Activated CD4-positive, alpha-beta T cell treated with anti-CD3 and anti-CD28 coated beads for 36 hours (primary cell): ENCODE data around the gene TRIM46. TPM values are rescaled to one million over a fixed set of nuclear protein-coding genes. Genes with fewer than 3 reads are reported as not detected.
A peak's percentile ranks its signal among the peaks of the same experiment; 100 is the strongest.

Source experiments
- ATAC-seq: fragments of 200-7000 bp; cut with Tn5 transposase; one replicate; pipeline ENCODE4 v1.10.0; 2021; ENCODE audit warnings: mild to moderate bottlenecking, moderate library complexity
- CTCF ChIA-PET: fragments of 350-600 bp; sonication (Branson Sonifier 250); formaldehyde crosslinking; loops from one replicate; lab custom pipeline; 2021; ENCODE audit warnings: antibody characterized with exemption; lab: Charles Lee
- POLR2A ChIA-PET: fragments of 350-600 bp; sonication (Branson Sonifier 250); formaldehyde crosslinking; loops from one replicate; lab custom pipeline; 2021; ENCODE audit warnings: antibody characterized with exemption, inconsistent platforms; lab: Charles Lee
- DNase-seq: peaks from one replicate; pipeline ENCODE4 v3.0.0-alpha.2; 2020
- H3K27ac Mint-ChIP-seq: one replicate; pipeline ENCODE4 v1.8.0; 2021; ENCODE audit warnings: mixed read lengths
- H3K27me3 Mint-ChIP-seq: one replicate; pipeline ENCODE4 v1.8.0; 2021; ENCODE audit warnings: mixed read lengths
- H3K36me3 Mint-ChIP-seq: one replicate; pipeline ENCODE4 v1.8.0; 2021; ENCODE audit warnings: low read depth, mixed read lengths
- H3K4me1 Mint-ChIP-seq: one replicate; pipeline ENCODE4 v1.8.0; 2021; ENCODE audit warnings: mixed read lengths
- H3K4me3 Mint-ChIP-seq: one replicate; pipeline ENCODE4 v1.8.0; 2021; ENCODE audit warnings: mild to moderate bottlenecking, moderate library complexity, mixed read lengths
- H3K9me3 Mint-ChIP-seq: one replicate; pipeline ENCODE4 v1.8.0; 2021; ENCODE audit warnings: low read depth, mixed read lengths
- intact Hi-C, 2 experiments: fragments of 100-400 bp; cut with DNase I in 1 of 2; cut with micrococcal nuclease in 1 of 2; formaldehyde crosslinking; loops; one replicate each; pipeline versions ENCODE4 v1.14.2 to v1.15.1; 2022 to 2024; cut with DNase I, micrococcal nuclease
- total RNA-seq, 2 experiments: library from RNA; stranded (reverse); gene quantifications; one replicate each; pipeline ENCODE4 v1.2.3, GENCODE V29; 2021

The TRIM46 gene
- total RNA-seq, 2 experiments from 2014 or later: 6.3 to 6.9 TPM

DNA sequence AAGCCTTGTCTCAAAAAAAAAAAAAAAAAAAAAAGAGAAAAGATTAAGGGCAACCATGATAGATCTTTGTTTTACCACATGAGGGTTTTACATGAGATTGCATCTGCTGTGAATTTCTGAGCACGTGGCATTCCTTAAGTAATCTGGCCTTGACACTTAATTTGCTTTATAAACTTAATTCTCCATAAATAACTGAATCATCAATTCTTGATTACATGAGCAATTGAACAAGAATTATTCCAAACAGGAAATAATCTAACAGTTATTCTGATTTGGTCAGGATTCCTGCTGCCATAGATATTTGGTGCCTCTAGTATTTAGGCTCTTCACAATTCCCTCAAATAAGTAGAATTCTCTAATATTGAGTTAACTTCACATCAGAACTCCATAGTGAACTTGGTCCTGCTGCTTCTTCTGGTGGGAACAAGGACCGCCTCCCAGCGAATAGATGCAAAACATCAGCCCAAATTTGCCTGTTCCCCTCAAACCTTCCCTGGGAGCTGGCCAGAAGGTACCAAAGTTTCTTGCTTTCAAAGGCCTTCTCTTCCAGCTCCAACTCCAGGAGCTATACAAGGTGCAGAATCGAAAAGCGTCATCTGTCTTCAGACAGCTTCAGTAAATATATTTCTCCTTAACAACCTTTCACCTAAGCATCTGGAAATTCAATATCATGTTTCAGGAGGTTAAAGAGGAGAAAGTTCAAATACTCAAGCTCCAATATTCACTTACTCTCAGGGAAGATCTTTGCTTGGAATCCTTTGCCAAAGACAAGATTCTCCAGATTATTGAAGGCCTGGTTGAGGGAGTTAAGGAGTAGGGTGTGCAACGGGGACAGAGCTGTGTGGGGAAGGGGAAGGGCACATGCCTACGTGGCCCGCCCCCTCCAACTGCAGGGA, 1.6 kb upstream of the TRIM46 start:
- H3K27me3 Mint-ChIP-seq: no peaks in the 10 kb centered on the region
- H3K36me3 Mint-ChIP-seq: peaks cover 33% of the 10 kb centered on the region
- DNase-seq (no peak), ATAC-seq (peak; percentile 27)
- peak overlapping the region; percentile 96 for H3K27ac Mint-ChIP-seq
- intact Hi-C loops: loop anchor here (2.0 to 5.0 kb wide), 5 partner anchors 31 to 190 kb away; partner anchors contain the start of genes ADAM15 (in 1 of the 2), DPM3 (in 1 of the 2), FLAD1 (in 1 of the 2) and ZBTB7B (in 1 of the 2)
- H3K9me3 Mint-ChIP-seq: no peaks in the 10 kb centered on the region
- H3K4me1 Mint-ChIP-seq: peaks cover 59% of the 10 kb centered on the region
- CTCF ChIA-PET: interaction anchor here (0.7 to 6.6 kb wide), 33 partner anchors 11 to 996 kb away, joined by 3 to 75 read pairs (median 6); partner anchors contain the start of genes ADAM15, DPM3, MTX1 and PMVK
- H3K4me3 Mint-ChIP-seq: peak overlapping the region; percentile 98
- POLR2A ChIA-PET: interaction anchor here (0.7 to 2.1 kb wide), 6 partner anchors 9 to 1099 kb away, joined by 3 to 17 read pairs (median 4); partner anchors contain the start of genes ADAM15, CLK2 and SLC50A1

DNA sequence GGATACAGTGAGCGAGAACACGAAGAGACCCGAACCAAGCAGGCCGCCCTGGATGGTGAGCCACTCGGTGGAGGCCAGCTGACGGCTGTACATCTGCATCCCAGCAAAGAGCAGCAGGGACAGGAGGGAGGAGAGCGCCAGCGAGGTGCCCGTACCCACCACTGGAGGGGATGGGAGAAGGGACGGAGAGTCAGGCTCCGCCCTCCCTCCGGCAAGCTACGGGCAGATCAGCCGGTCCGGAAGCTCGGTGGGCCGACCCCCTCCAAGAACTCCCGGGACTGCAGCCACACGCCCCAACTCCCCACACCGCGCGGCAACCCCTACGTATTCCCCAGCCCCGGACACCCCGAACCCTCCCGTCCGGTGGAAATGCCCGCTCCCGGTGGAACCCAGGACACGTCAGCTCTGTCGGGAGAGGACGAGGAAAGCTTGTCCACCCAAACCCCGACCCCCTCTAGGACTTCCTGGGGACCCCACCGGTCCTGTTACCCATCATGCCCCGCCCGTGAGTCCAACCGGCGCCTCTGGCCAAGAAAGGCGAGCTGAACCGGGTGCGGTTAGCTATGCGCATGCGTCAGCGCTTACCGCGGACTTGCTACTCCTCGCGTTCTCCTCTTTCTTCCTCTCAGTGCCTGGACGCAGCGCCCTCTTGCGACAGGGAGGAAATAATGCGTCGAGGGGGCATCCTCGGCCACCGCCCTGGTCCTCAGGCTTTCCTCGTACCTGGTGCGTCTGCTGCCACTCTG, 744 bp upstream of the TRIM46 start, which contains the start of gene KRTCAP2:
Gene KRTCAP2, minus strand, starts transcription at position 573 of the 746 bp plus-strand sequence. Its CDS starts 80 bp downstream, at position 493.
- intact Hi-C loops: loop anchor here (1.0 to 5.0 kb wide), 11 partner anchors 21 to 191 kb away; partner anchors contain the start of genes DPM3 (in 2 of the 2), ADAM15 (in 1 of the 2), EFNA4 (in 1 of the 2) and FLAD1 (in 1 of the 2)
- Mint-ChIP-seq H3K9me3 (no peaks in the 10 kb centered on the region), H3K36me3 (peaks cover 35% of the 10 kb centered on the region), H3K27me3 (no peaks in the 10 kb centered on the region), H3K4me1 (peaks cover 52% of the 10 kb centered on the region), H3K27ac (peak within 1 kb of the TSS; percentile 96), H3K4me3 (peak within 1 kb of the TSS; percentile 98)
- peak; percentile 97 for DNase-seq
- ChIA-PET POLR2A (interaction anchor here (0.6 to 2.1 kb wide), 9 partner anchors 10 to 1099 kb away, joined by 3 to 17 read pairs (median 4); partner anchors contain the start of genes ADAM15, ASH1L, CLK2 and MTX1), CTCF (interaction anchor here (0.6 to 6.6 kb wide), 51 partner anchors 10 to 997 kb away, joined by 3 to 75 read pairs (median 5); partner anchors contain the start of genes ADAM15, DPM3, MTX1 and PMVK)
- ATAC-seq: peak; percentile 83

DNA sequence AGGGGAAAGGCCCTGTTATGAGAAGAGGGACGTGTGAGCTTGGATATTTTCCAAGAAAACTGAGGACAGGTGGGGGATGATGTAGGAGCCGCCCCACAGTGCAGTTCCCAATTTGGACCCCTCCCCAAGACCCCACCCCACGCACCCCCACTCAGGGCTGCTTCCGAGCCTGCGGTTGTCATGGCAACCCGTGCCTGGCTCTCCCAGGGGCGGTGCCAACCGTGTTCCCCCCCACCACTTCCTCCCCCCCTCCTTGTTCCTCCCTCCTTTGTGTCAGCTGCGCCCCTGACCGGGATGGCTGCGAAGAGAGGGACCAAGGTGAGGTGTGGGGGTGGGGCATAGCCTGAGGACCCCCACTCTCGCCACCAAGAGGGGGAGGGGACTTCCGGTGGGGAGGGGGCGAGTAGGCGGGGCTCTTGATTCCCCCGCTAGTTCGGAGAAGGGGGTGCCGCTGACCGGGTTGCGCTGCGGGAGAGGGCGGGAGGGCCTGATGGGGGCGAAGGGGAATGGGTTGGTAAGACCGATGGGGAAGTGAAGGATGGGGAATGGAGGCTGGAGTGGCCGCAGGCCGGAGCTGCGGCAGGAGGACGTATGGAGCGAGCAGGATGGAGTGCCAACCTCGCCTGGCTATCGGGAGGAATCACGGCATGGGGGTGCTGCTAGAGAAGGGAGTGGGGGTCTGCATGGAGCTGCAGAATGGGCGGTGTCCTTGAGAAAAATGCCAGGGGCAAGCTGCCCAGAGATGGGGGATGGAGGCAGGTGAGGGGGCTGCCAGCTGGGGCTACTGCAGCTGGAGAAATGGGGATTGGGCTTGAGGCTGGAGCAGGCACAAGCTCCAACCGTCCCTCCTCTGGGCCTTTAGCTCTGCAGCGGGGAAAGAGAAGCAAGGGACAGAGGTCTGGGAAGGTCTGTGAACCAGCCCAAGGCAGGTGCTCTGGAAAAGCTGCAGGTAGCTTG, 953 bp downstream of the TRIM46 start:
- peak overlapping the region; percentile 96 for H3K27ac Mint-ChIP-seq
- intact Hi-C loops: loop anchor here in 1 of 2 experiments (5.0 kb wide), 2 partner anchors 172 to 192 kb away; partner anchors contain the start of genes FLAD1 and ZBTB7B
- H3K4me3 Mint-ChIP-seq: peak overlapping the region; percentile 98
- no peak for ATAC-seq
- DNase-seq: peak; percentile 73
- no peaks in the 10 kb centered on the region for H3K9me3 Mint-ChIP-seq
- POLR2A ChIA-PET: interaction anchor here (0.6 to 2.1 kb wide), 4 partner anchors 19 to 325 kb away, joined by 3 to 17 read pairs (median 5); partner anchors contain the start of gene DPM3
- CTCF ChIA-PET: interaction anchor here (0.6 to 6.6 kb wide), 13 partner anchors 10 to 755 kb away, joined by 3 to 75 read pairs (median 5); partner anchors contain the start of genes ADAM15, EFNA3 and SLC50A1
- H3K36me3 Mint-ChIP-seq: peaks cover 35% of the 10 kb centered on the region
- H3K4me1 Mint-ChIP-seq: peaks cover 49% of the 10 kb centered on the region
- H3K27me3 Mint-ChIP-seq: no peaks in the 10 kb centered on the region

DNA sequence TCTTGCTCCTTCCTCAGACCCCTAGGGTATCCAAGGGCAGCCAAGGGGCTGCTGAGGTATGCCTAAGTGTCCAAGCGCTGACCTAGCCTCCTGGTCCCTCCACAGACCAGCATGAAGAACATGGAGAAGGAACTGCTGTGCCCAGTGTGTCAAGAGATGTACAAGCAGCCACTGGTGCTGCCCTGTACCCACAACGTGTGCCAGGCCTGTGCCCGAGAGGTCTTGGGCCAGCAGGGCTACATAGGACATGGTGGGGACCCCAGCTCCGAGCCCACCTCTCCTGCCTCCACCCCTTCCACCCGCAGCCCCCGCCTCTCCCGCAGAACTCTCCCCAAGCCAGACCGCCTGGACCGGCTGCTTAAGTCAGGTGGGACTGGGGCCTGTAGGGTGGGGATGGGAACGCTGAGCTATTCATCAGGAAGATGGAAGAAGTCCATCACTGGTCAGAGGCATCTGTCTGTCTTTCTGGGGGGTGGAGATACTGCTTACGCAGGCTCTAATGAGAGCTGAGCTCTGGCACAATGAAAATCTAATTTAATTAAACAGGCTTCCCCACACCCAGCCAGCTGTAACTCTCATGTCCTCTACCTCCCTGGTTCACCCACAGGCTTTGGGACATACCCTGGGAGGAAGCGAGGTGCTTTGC, 1.8 kb downstream of the TRIM46 start:
- ChIA-PET POLR2A (interaction anchor here (0.6 to 1.7 kb wide), 5 partner anchors 18 to 324 kb away, joined by 3 to 6 read pairs (median 3); partner anchors contain the start of genes DPM3 and ENTREP3), CTCF (interaction anchor here (0.6 to 6.6 kb wide), 16 partner anchors 11 to 756 kb away, joined by 3 to 75 read pairs (median 4); partner anchors contain the start of genes EFNA3 and SLC50A1)
- ATAC-seq (no peak), DNase-seq (no peak)
- peak overlapping the region; percentile 98 for H3K4me3 Mint-ChIP-seq
- intact Hi-C loops: no loop called here
- peaks cover 49% of the 10 kb centered on the region for H3K4me1 Mint-ChIP-seq
- no peaks in the 10 kb centered on the region for H3K9me3 Mint-ChIP-seq
- no peak overlapping the region for H3K27ac Mint-ChIP-seq
- peaks cover 33% of the 10 kb centered on the region for H3K36me3 Mint-ChIP-seq
- H3K27me3 Mint-ChIP-seq: no peaks in the 10 kb centered on the region

DNA sequence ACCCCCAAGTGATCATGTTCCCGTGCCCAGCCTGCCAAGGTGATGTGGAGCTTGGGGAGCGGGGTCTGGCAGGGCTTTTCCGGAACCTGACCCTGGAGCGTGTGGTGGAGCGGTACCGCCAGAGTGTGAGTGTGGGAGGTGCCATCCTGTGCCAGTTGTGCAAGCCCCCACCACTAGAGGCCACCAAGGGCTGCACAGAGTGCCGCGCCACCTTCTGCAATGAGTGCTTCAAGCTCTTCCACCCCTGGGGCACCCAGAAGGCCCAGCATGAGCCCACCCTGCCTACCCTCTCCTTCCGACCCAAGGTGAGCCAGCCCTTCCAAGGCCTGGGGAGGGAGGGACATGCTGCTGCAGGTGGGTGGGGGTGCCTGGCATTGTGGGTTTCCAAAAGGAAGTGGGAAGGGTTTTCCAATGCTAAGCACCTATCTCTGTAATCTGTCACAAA, 2.3 kb downstream of the TRIM46 start:
- Mint-ChIP-seq H3K36me3 (peaks cover 32% of the 10 kb centered on the region), H3K27ac (no peak overlapping the region), H3K27me3 (no peaks in the 10 kb centered on the region), H3K9me3 (no peaks in the 10 kb centered on the region), H3K4me1 (peaks cover 48% of the 10 kb centered on the region), H3K4me3 (peak overlapping the region; percentile 98)
- ChIA-PET POLR2A (interaction anchor here (0.6 to 1.7 kb wide), 3 partner anchors 18 to 79 kb away, joined by 3 to 6 read pairs (median 3); partner anchors contain the start of gene ENTREP3), CTCF (interaction anchor here (0.6 to 6.6 kb wide), 12 partner anchors 13 to 165 kb away, joined by 3 to 75 read pairs (median 5); partner anchors contain the start of gene SLC50A1)
- intact Hi-C loops: loop anchor here (1.0 to 2.0 kb wide), 3 partner anchors 17 to 50 kb away; no protein-coding TSS in a partner anchor
- DNase-seq (peak; percentile 65), ATAC-seq (no peak)

DNA sequence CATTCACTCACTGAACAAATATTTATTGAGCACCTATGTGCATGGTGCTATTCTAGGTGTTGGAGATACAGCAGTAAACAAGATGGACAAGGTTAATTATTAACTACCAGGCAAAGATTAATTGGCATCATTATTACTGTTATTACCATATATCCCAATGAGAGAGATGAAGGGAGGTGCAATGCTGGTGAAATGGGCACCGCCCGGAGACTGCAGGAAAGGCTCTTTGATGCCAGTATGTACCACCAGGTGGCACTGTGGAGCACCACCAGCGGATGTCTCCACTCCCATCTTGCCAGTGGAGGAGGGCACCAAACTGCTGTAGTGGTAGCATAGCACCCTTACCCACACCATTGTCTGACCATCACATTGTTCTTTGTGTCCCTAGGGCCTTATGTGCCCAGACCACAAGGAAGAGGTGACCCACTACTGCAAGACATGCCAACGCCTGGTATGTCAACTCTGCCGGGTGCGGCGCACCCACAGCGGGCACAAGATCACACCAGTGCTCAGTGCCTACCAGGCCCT, 3.0 kb downstream of the TRIM46 start:
- Mint-ChIP-seq H3K4me3 (peak overlapping the region; percentile 98), H3K27ac (peak overlapping the region; percentile 5), H3K4me1 (peaks cover 45% of the 10 kb centered on the region), H3K9me3 (no peaks in the 10 kb centered on the region), H3K27me3 (no peaks in the 10 kb centered on the region), H3K36me3 (peaks cover 32% of the 10 kb centered on the region)
- peak; percentile 48 for ATAC-seq
- ChIA-PET POLR2A (interaction anchor here (1.0 kb wide), 1 partner anchor 18 kb away, joined by 3 read pairs; no protein-coding TSS in a partner anchor), CTCF (interaction anchor here (0.6 to 6.6 kb wide), 8 partner anchors 9 to 210 kb away, joined by 3 to 75 read pairs (median 14); partner anchors contain the start of gene SLC50A1)
- peak; percentile 92 for DNase-seq
- intact Hi-C loops: loop anchor here (1.0 to 2.0 kb wide), 3 partner anchors 16 to 50 kb away; no protein-coding TSS in a partner anchor

DNA sequence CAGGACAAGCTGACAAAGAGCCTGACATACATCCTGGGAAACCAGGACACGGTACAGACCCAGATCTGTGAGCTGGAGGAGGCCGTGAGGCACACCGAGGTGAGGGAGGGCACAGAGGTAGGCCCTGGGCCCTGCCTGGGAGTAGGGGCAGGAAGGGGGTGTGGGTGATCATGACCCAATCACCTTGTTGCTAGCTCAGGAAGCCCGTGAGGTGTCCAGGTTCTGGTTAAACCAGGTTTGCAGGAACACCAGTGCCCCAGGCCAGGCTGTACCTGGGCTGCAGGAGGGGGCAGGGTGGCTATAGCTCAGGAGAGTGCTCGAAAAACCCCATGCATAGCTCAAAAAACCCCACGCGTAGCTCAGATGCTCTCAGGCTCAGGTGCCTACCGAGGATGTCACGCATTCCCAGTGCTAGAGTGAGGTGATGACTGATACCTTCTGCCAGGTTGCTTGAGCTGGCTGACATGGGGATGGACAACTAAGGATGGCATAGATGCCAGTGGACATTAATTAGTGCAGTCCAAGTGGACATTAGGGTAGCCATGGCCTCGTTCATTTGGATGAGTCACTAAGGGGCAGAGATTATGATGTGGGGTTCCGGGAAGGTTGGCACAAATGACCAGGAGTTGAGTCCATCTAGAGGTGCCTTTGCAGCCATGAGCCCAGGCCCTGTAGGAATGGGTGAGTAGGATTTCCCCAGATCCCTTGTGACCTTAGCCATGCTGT, 3.7 kb downstream of the TRIM46 start:
- Mint-ChIP-seq H3K4me3 (no peak overlapping the region), H3K27me3 (no peaks in the 10 kb centered on the region), H3K4me1 (peaks cover 39% of the 10 kb centered on the region), H3K9me3 (no peaks in the 10 kb centered on the region), H3K36me3 (peaks cover 26% of the 10 kb centered on the region), H3K27ac (no peak overlapping the region)
- no peak for ATAC-seq
- intact Hi-C loops: loop anchor here in 1 of 2 experiments (2.0 kb wide), 1 partner anchor 15 kb away; no protein-coding TSS in a partner anchor
- DNase-seq: peak; percentile 2
- CTCF ChIA-PET: interaction anchor here (0.7 to 6.6 kb wide), 7 partner anchors 10 to 210 kb away, joined by 3 to 72 read pairs (median 8); partner anchors contain the start of gene RUSC1
- POLR2A ChIA-PET: interaction anchor here (1.2 kb wide), 1 partner anchor 17 kb away, joined by 3 read pairs; no protein-coding TSS in a partner anchor

DNA sequence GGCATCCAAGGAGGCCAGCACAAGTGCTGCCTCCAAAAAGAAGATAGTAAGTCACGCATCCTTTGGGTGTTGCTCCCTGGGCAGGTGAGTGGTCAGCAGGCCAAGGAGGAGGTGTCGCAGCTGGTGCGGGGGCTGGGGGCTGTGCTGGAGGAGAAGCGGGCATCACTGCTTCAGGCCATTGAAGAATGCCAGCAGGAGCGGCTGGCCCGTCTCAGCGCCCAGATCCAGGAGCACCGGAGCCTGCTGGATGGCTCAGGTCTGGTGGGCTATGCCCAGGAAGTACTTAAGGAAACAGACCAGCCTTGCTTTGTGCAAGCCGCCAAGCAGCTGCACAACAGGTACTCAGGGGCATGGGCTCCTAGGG, 4.3 kb downstream of the TRIM46 start:
- Mint-ChIP-seq H3K4me3 (no peak overlapping the region), H3K36me3 (peaks cover 23% of the 10 kb centered on the region), H3K27ac (no peak overlapping the region), H3K4me1 (peaks cover 37% of the 10 kb centered on the region), H3K9me3 (no peaks in the 10 kb centered on the region), H3K27me3 (no peaks in the 10 kb centered on the region)
- no peak for ATAC-seq
- intact Hi-C loops: loop anchor here in 1 of 2 experiments (2.0 kb wide), 1 partner anchor 15 kb away; no protein-coding TSS in a partner anchor
- ChIA-PET POLR2A (interaction anchor here (1.2 kb wide), 1 partner anchor 17 kb away, joined by 3 read pairs; no protein-coding TSS in a partner anchor), CTCF (interaction anchor here (0.6 to 1.6 kb wide), 7 partner anchors 11 to 143 kb away, joined by 3 to 20 read pairs (median 4); partner anchors contain the start of gene RUSC1)
- DNase-seq: peak; percentile 3
